ENCODE results near the gene CLECL1.

CLECL1 gene

DNA sequence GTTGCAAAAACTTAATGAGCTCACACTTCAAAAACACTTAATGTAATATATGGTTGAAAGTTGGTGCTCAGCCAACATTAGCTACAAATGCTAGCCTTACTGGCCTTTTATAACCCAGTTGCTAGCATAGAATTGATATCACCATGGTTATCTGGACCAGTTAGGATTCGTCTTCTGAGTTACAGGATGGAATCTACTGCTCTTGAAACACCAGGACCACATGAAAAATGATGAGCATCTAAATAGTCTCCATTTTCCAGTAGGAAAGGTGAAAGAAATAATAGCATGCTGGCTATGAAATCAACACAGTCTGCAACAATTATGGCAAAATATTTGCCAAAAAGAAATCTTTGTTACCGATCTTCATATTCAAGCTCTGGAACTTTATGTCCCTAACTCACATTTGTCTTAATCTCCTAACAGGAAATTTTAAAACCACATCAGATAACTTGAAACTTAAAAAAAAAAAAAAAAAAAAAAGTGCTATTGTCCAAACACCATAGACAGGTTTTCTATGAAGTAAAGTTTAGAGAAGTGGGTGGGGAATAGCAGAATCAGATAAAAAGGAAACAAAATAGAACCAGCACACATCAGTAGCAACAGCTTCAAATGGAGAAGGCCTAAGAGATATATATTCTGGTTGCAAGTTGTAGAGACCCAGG, 40.5 kb upstream of the CLECL1 start:
- Histone ChIP-seq H3K14ac (ENCODE audit: low read length) (no peak overlapping the region), H3K18ac (ENCODE audit: low read length) (no peak overlapping the region), H4K12ac (ENCODE audit: low read depth, low read length) (no peak overlapping the region), H2BK120ac (ENCODE audit: insufficient read depth, low read length, poor library complexity) (no peak overlapping the region), H3K4me3 (ENCODE audit: low read depth, low read length) (no peak overlapping the region), H4K91ac (ENCODE audit: low read depth, low read length) (no peak overlapping the region), H3K79me2 (ENCODE audit: control insufficient read depth, insufficient read depth, low read length, poor library complexity) (no peaks in the 10 kb centered on the region), H4K8ac (ENCODE audit: low read depth, low read length) (no peak overlapping the region), H3K27ac (ENCODE audit: low read depth, low read length) (no peak overlapping the region), H3K4me2 (ENCODE audit: low read length) (no peak overlapping the region), H3K9me3 (ENCODE audit: insufficient read depth, low read depth, low read length) (no peaks in the 10 kb centered on the region), H2BK12ac (ENCODE audit: low read length) (no peak overlapping the region), H3K36me3 (ENCODE audit: control insufficient read depth in 1 of 2, insufficient read depth in 2 of 2, low read length in 2 of 2) (no peaks in the 10 kb centered on the region), H3K4me1 (ENCODE audit: control insufficient read depth in 1 of 2, insufficient read depth in 2 of 2, low read length in 2 of 2) (no peaks in the 10 kb centered on the region), H3K9ac (ENCODE audit: low read length) (no peak overlapping the region), H3K23ac (ENCODE audit: low read length) (no peak overlapping the region), H3K27me3 (ENCODE audit: insufficient read depth, low read length) (no peaks in the 10 kb centered on the region), H3K4ac (ENCODE audit: low read depth, low read length) (no peak overlapping the region), H2BK5ac (ENCODE audit: low read depth, low read length, poor library complexity) (no peak overlapping the region), H2AK5ac (ENCODE audit: low read length) (no peak overlapping the region), H2AFZ (ENCODE audit: insufficient read depth, low read length, poor library complexity) (no peak overlapping the region), H3K79me1 (ENCODE audit: low read length) (no peaks in the 10 kb centered on the region)
- WGBS (ENCODE audit: extremely low coverage, insufficient coverage, insufficient read length) = no CpG with 5 or more reads among the region's 2 CpGs
- DNase-seq = no peak

- Histone ChIP-seq H2BK5ac (ENCODE audit: low read depth, low read length, poor library complexity) (no peak overlapping the region), H4K8ac (ENCODE audit: low read depth, low read length) (no peak overlapping the region), H3K79me1 (ENCODE audit: low read length) (no peaks in the 10 kb centered on the region), H3K18ac (ENCODE audit: low read length) (no peak overlapping the region), H2BK120ac (ENCODE audit: insufficient read depth, low read length, poor library complexity) (no peak overlapping the region), H4K91ac (ENCODE audit: low read depth, low read length) (no peak overlapping the region), H3K27ac (ENCODE audit: low read depth, low read length) (no peak overlapping the region), H3K4me3 (ENCODE audit: low read depth, low read length) (no peak overlapping the region), H3K4me1 (ENCODE audit: control insufficient read depth in 1 of 2, insufficient read depth in 2 of 2, low read length in 2 of 2) (no peaks in the 10 kb centered on the region), H4K12ac (ENCODE audit: low read depth, low read length) (no peak overlapping the region), H2AK5ac (ENCODE audit: low read length) (no peak overlapping the region), H3K9ac (ENCODE audit: low read length) (no peak overlapping the region), H3K23ac (ENCODE audit: low read length) (no peak overlapping the region), H3K36me3 (ENCODE audit: control insufficient read depth in 1 of 2, insufficient read depth in 2 of 2, low read length in 2 of 2) (no peaks in the 10 kb centered on the region), H3K4me2 (ENCODE audit: low read length) (no peak overlapping the region), H3K9me3 (ENCODE audit: insufficient read depth, low read depth, low read length) (no peaks in the 10 kb centered on the region), H3K79me2 (ENCODE audit: control insufficient read depth, insufficient read depth, low read length, poor library complexity) (no peaks in the 10 kb centered on the region), H3K14ac (ENCODE audit: low read length) (no peak overlapping the region), H3K4ac (ENCODE audit: low read depth, low read length) (no peak overlapping the region), H2BK12ac (ENCODE audit: low read length) (no peak overlapping the region), H3K27me3 (ENCODE audit: insufficient read depth, low read length) (no peaks in the 10 kb centered on the region), H2AFZ (ENCODE audit: insufficient read depth, low read length, poor library complexity) (no peak overlapping the region)
- DNase-seq = no peak
- no CpG with 5 or more reads among the region's 2 CpGs for whole genome bisulfite sequencing (ENCODE audit: extremely low coverage, insufficient coverage, insufficient read length)
Measured at GRCh38 chr12:9763025-9763424, 30.1 kb upstream of the CLECL1 start.

DNA sequence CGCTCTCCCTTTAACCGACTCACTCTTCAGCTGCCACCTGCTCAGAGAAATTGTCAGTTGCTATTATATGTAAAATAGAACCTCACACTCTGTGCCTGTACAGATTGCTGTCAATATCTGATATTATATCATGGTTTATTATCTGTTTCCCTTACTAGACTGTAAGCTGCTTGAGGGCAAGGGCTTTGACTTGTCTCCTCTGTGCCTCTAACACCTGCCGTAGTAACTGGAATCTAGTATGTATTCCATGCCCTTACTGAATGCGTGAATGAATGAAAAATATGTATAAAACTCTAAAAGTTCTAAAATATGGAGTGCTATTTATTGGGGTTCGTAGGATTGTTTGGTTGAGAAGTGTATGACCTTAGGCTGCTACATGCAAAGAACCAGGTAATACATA, 29.5 kb upstream of the CLECL1 start:
- H2BK120ac ChIP-seq (ENCODE audit: insufficient read depth, low read length, poor library complexity) = no peak overlapping the region
- 100% methylated on average over 1 of the region's 5 CpGs for WGBS (ENCODE audit: extremely low coverage, insufficient coverage, insufficient read length)
- no peak overlapping the region for H2AK5ac ChIP-seq (ENCODE audit: low read length)
- no peaks in the 10 kb centered on the region for H3K4me1 ChIP-seq (ENCODE audit: control insufficient read depth in 1 of 2, insufficient read depth in 2 of 2, low read length in 2 of 2)
- no peaks in the 10 kb centered on the region for H3K79me2 ChIP-seq (ENCODE audit: control insufficient read depth, insufficient read depth, low read length, poor library complexity)
- H3K79me1 ChIP-seq (ENCODE audit: low read length) = no peaks in the 10 kb centered on the region
- no peak overlapping the region for H4K91ac ChIP-seq (ENCODE audit: low read depth, low read length)
- no peak overlapping the region for H3K9ac ChIP-seq (ENCODE audit: low read length)
- H2BK5ac ChIP-seq (ENCODE audit: low read depth, low read length, poor library complexity) = no peak overlapping the region
- no peak for DNase-seq
- H2AFZ ChIP-seq (ENCODE audit: insufficient read depth, low read length, poor library complexity) = no peak overlapping the region
- H3K18ac ChIP-seq (ENCODE audit: low read length) = no peak overlapping the region
- H3K27ac ChIP-seq (ENCODE audit: low read depth, low read length) = no peak overlapping the region
- no peak overlapping the region for H3K4ac ChIP-seq (ENCODE audit: low read depth, low read length)
- no peak overlapping the region for H2BK12ac ChIP-seq (ENCODE audit: low read length)
- no peak overlapping the region for H3K23ac ChIP-seq (ENCODE audit: low read length)
- H3K14ac ChIP-seq (ENCODE audit: low read length) = no peak overlapping the region
- H3K4me3 ChIP-seq (ENCODE audit: low read depth, low read length) = no peak overlapping the region
- no peak overlapping the region for H4K12ac ChIP-seq (ENCODE audit: low read depth, low read length)
- H3K36me3 ChIP-seq (ENCODE audit: control insufficient read depth in 1 of 2, insufficient read depth in 2 of 2, low read length in 2 of 2) = no peaks in the 10 kb centered on the region
- no peak overlapping the region for H4K8ac ChIP-seq (ENCODE audit: low read depth, low read length)
- H3K27me3 ChIP-seq (ENCODE audit: insufficient read depth, low read length) = no peaks in the 10 kb centered on the region
- H3K4me2 ChIP-seq (ENCODE audit: low read length) = no peak overlapping the region
- no peaks in the 10 kb centered on the region for H3K9me3 ChIP-seq (ENCODE audit: insufficient read depth, low read depth, low read length)

- H2BK5ac ChIP-seq (ENCODE audit: low read depth, low read length, poor library complexity) = no peak overlapping the region
- no peaks in the 10 kb centered on the region for H3K27me3 ChIP-seq (ENCODE audit: insufficient read depth, low read length)
- H2AK5ac ChIP-seq (ENCODE audit: low read length) = no peak overlapping the region
- no peaks in the 10 kb centered on the region for H3K79me2 ChIP-seq (ENCODE audit: control insufficient read depth, insufficient read depth, low read length, poor library complexity)
- H3K4me2 ChIP-seq (ENCODE audit: low read length) = no peak overlapping the region
- H3K4me1 ChIP-seq (ENCODE audit: control insufficient read depth in 1 of 2, insufficient read depth in 2 of 2, low read length in 2 of 2) = no peaks in the 10 kb centered on the region
- H3K36me3 ChIP-seq (ENCODE audit: control insufficient read depth in 1 of 2, insufficient read depth in 2 of 2, low read length in 2 of 2) = no peaks in the 10 kb centered on the region
- no peak overlapping the region for H4K12ac ChIP-seq (ENCODE audit: low read depth, low read length)
- no peaks in the 10 kb centered on the region for H3K9me3 ChIP-seq (ENCODE audit: insufficient read depth, low read depth, low read length)
- H3K4me3 ChIP-seq (ENCODE audit: low read depth, low read length) = no peak overlapping the region
- DNase-seq = peak in 1 of 2 donors; percentile 21
- H4K91ac ChIP-seq (ENCODE audit: low read depth, low read length) = no peak overlapping the region
- no peak overlapping the region for H2BK120ac ChIP-seq (ENCODE audit: insufficient read depth, low read length, poor library complexity)
- no peak overlapping the region for H3K18ac ChIP-seq (ENCODE audit: low read length)
- H2AFZ ChIP-seq (ENCODE audit: insufficient read depth, low read length, poor library complexity) = no peak overlapping the region
- no peak overlapping the region for H3K14ac ChIP-seq (ENCODE audit: low read length)
- no peaks in the 10 kb centered on the region for H3K79me1 ChIP-seq (ENCODE audit: low read length)
- WGBS (ENCODE audit: extremely low coverage, insufficient coverage, insufficient read length) = no CpG with 5 or more reads among the region's 4 CpGs
- H3K27ac ChIP-seq (ENCODE audit: low read depth, low read length) = no peak overlapping the region
- H3K4ac ChIP-seq (ENCODE audit: low read depth, low read length) = no peak overlapping the region
- no peak overlapping the region for H3K23ac ChIP-seq (ENCODE audit: low read length)
- no peak overlapping the region for H2BK12ac ChIP-seq (ENCODE audit: low read length)
- H4K8ac ChIP-seq (ENCODE audit: low read depth, low read length) = no peak overlapping the region
- no peak overlapping the region for H3K9ac ChIP-seq (ENCODE audit: low read length)
Measured at GRCh38 chr12:9761419-9761781, 28.5 kb upstream of the CLECL1 start.
